Liver (tissue), 9 donors: Measurements from ENCODE around the gene PEAK1. TPM values are rescaled to one million over a fixed set of nuclear protein-coding genes. Genes with fewer than 3 reads are reported as not detected.

Experiments
- DNase-seq: peaks from one replicate; pipeline ENCODE4 v3.0.0-alpha.2; 2017; ENCODE audit warnings: low spot score
- H3K27ac ChIP-seq, 2 donors: one replicate each; pipeline ENCODE4 v1.7.0; 2013; ENCODE audit warnings: inconsistent platforms in 2 of 2, low read length in 2 of 2, control low read depth in 1 of 2, low read depth in 1 of 2, mild to moderate bottlenecking in 1 of 2
- H3K27me3 ChIP-seq, 4 donors: one replicate each; pipeline versions ENCODE4 v1.6.1 to v1.7.0; 2013; ENCODE audit warnings: low read length in 3 of 4, inconsistent platforms in 1 of 4, mild to moderate bottlenecking in 1 of 4, moderate library complexity in 1 of 4; ENCODE audit not compliant: control insufficient read depth in 4 of 4, insufficient read depth in 4 of 4
- H3K36me3 ChIP-seq, 4 donors: one replicate each; pipeline versions ENCODE4 v1.6.1 to v1.7.0; 2013; ENCODE audit warnings: low read length in 3 of 4, mild to moderate bottlenecking in 3 of 4, low read depth in 1 of 4, moderate library complexity in 1 of 4; ENCODE audit not compliant: control insufficient read depth in 4 of 4, insufficient read depth in 3 of 4
- H3K4me1 ChIP-seq, 4 donors: one replicate each; pipeline versions ENCODE4 v1.6.1 to v1.7.0; 2013; ENCODE audit warnings: low read length in 3 of 4, mild to moderate bottlenecking in 3 of 4, moderate library complexity in 1 of 4; ENCODE audit not compliant: control insufficient read depth in 4 of 4, insufficient read depth in 4 of 4
- H3K4me3 ChIP-seq, 3 donors: one replicate each; pipeline versions ENCODE4 v1.6.1 to v1.7.0; 2013; ENCODE audit warnings: low read length in 3 of 3, control low read depth in 1 of 3, low read depth in 1 of 3, mild to moderate bottlenecking in 1 of 3
- H3K9ac ChIP-seq, 2 donors: one replicate each; pipeline ENCODE4 v1.7.0; 2013; ENCODE audit warnings: low read length in 2 of 2, mild to moderate bottlenecking in 2 of 2, moderate library complexity in 2 of 2, control low read depth in 1 of 2, low read depth in 1 of 2
- H3K9me3 ChIP-seq, 4 donors: one replicate each; pipeline versions ENCODE4 v1.6.1 to v1.7.0; 2013; ENCODE audit warnings: low read length in 3 of 4; ENCODE audit not compliant: control insufficient read depth in 4 of 4
- ATF3 ChIP-seq: IDR thresholded peaks from 2 replicates; pipeline ENCODE4 v1.6.1; 2016; ENCODE audit warnings: antibody characterized with exemption
- CTCF ChIP-seq: fragments of 150-350 bp; IDR thresholded peaks from 2 replicates; pipeline ENCODE4 v1.5.1; 2017; ENCODE audit warnings: improper control_type of control experiment, low read depth, low read length; ENCODE audit not compliant: missing input control
- EGR1 ChIP-seq, 2 donors: IDR thresholded peaks; 2 replicates each; pipeline ENCODE4 v1.6.1; 2016 to 2018; ENCODE audit warnings: antibody characterized with exemption in 2 of 2, low read depth in 2 of 2
- FOXA1 ChIP-seq: IDR thresholded peaks from 2 replicates; pipeline ENCODE4 v1.6.1; 2016; ENCODE audit warnings: antibody characterized with exemption
- GABPA ChIP-seq, 2 donors: IDR thresholded peaks in 1 of 2; conservative IDR thresholded peaks in 1 of 2; 2 replicates each; pipeline ENCODE4 v1.6.1; 2016; ENCODE audit warnings: antibody characterized with exemption in 2 of 2, mild to moderate bottlenecking in 1 of 2, moderate library complexity in 1 of 2
- HNF4A ChIP-seq, 2 donors: conservative IDR thresholded peaks; 2 replicates each; pipeline ENCODE4 v1.6.1; 2016; ENCODE audit warnings: antibody characterized with exemption in 2 of 2, mild to moderate bottlenecking in 2 of 2
- HNF4G ChIP-seq: IDR thresholded peaks from 2 replicates; pipeline ENCODE4 v1.6.1; 2016; ENCODE audit warnings: antibody characterized with exemption
- JUND ChIP-seq, 2 donors: IDR thresholded peaks; 2 replicates each; pipeline ENCODE4 v1.6.1; 2016; ENCODE audit warnings: antibody characterized with exemption in 2 of 2
- MAX ChIP-seq: IDR thresholded peaks from 2 replicates; pipeline ENCODE4 v1.6.1; 2016; ENCODE audit warnings: antibody characterized with exemption
- RAD21 ChIP-seq, 2 donors: IDR thresholded peaks; 2 replicates each; pipeline ENCODE4 v1.6.1; 2016; ENCODE audit warnings: antibody characterized with exemption in 2 of 2, mild to moderate bottlenecking in 2 of 2
- RXRA ChIP-seq, 2 donors: IDR thresholded peaks; 2 replicates each; pipeline ENCODE4 v1.6.1; 2017 to 2018; ENCODE audit warnings: antibody characterized with exemption in 2 of 2, mild to moderate bottlenecking in 1 of 2
- SP1 ChIP-seq: IDR thresholded peaks from 2 replicates; pipeline ENCODE4 v1.6.1; 2018; ENCODE audit warnings: antibody characterized with exemption, mild to moderate bottlenecking
- TAF1 ChIP-seq: conservative IDR thresholded peaks from 2 replicates; pipeline ENCODE4 v1.6.1; 2016; ENCODE audit warnings: antibody characterized with exemption, mild to moderate bottlenecking
- YY1 ChIP-seq: IDR thresholded peaks from 2 replicates; pipeline ENCODE4 v1.6.1; 2016; ENCODE audit warnings: antibody characterized with exemption, mild to moderate bottlenecking
- WGBS: extraction: QIAGEN DNeasy Blood & Tissue Kit; methylation state at CpG from one replicate; pipeline ENCODE4 v1.1.7; 2013; 5-methylcytosine and 5-hydroxymethylcytosine counted together
- polyA plus RNA-seq, 2 donors: library from polyadenylated mRNA; stranded (reverse) in 1 of 2; unstranded in 1 of 2; fragments of 200-250 nt in 1 of 2; fragments of >200 nt in 1 of 2; fragmentation: Nextera tagmentation in 1 of 2; extraction: Ambion mirVana in 1 of 2; gene quantifications; one replicate each; pipeline versions ENCODE4 v1.2.1 to v1.2.3, GENCODE V29; 2013 to 2015
- total RNA-seq, 2 donors: library from RNA; depleted of rRNA; stranded (reverse); fragments of >200 nt; gene quantifications; one replicate each; pipeline ENCODE4 v1.2.3, GENCODE V29; 2014
- donor health status: healthy.
- donor health status: healthy.
- donor health status: healthy.
- donor health status: healthy.
- donor health status: healthy.

The PEAK1 gene
- total and polyA plus RNA-seq, 4 donors = 1.8 to 14.9 (median 5.8) TPM

- 89% methylated on average over 7 of the region's 7 CpGs for WGBS
- TF ChIP-seq ATF3 (no peak), EGR1 (IDR thresholded peaks at IDR 0.05; ENCODE audit: low read depth in 2 of 2) (no peak), YY1 (no peak), RAD21 (IDR thresholded peaks at IDR 0.05) (no peak), TAF1 (no peak), MAX (no peak), HNF4G (no peak), FOXA1 (no peak), GABPA (IDR thresholded peaks at IDR 0.05 in 1 of 2, conservative IDR thresholded peaks at IDR 0.05 in 1 of 2) (no peak), RXRA (IDR thresholded peaks at IDR 0.05) (no peak), CTCF (no peak), JUND (IDR thresholded peaks at IDR 0.05) (no peak)
- Histone ChIP-seq H3K27ac (no peak overlapping the region), H3K4me1 (peaks cover 3 to 18% (median 13%) of the 10 kb centered on the region in 4 donors), H3K36me3 (peaks cover 0 to 1% (median 0%) of the 10 kb centered on the region in 4 donors), H3K9me3 (no peaks in the 10 kb centered on the region), H3K4me3 (no peak overlapping the region), H3K9ac (no peak overlapping the region), H3K27me3 (no peaks in the 10 kb centered on the region)
- DNase-seq = no peak
These were observed 256.0 kb downstream of the PEAK1 start for GRCh38 chr15:77163781-77164384.

- 68% methylated on average over 4 of the region's 4 CpGs for WGBS
- Histone ChIP-seq H3K36me3 (peaks cover 0 to 1% (median under 1%) of the 10 kb centered on the region in 4 donors), H3K9ac (no peak overlapping the region), H3K4me3 (no peak overlapping the region), H3K27me3 (no peaks in the 10 kb centered on the region), H3K27ac (no peak overlapping the region), H3K9me3 (no peaks in the 10 kb centered on the region), H3K4me1 (peaks cover 3 to 18% (median 13%) of the 10 kb centered on the region in 4 donors)
- no peak for TF ChIP-seq SP1
- no peak for TF ChIP-seq CTCF
- no peak for TF ChIP-seq YY1
- TF ChIP-seq TAF1 = no peak
- TF ChIP-seq RAD21 (IDR thresholded peaks at IDR 0.05) = no peak
- no peak for TF ChIP-seq ATF3
- no peak for TF ChIP-seq RXRA (IDR thresholded peaks at IDR 0.05)
- TF ChIP-seq MAX = no peak
- no peak for TF ChIP-seq HNF4A (conservative IDR thresholded peaks at IDR 0.05)
- TF ChIP-seq JUND (IDR thresholded peaks at IDR 0.05) = no peak
- DNase-seq = no peak
These were observed 256.9 kb downstream of the PEAK1 start for GRCh38 chr15:77162872-77163633.
